Bone marrow (tissue), 2 donors: ENCODE results near the gene CCDC174.
"Not testable (repeated sequence)": the region's sequence is repeated elsewhere in the genome, so short reads cannot be mapped to it uniquely, and the experiment has no call there.

Source experiments
- DNase-seq, 2 donors: peaks; one replicate each; lab custom pipeline; 2025; lab: John Stamatoyannopoulos, UW

The CCDC174 gene

GRCh38 chr3:14651440-14652251, at the start of gene CCDC174:
Gene CCDC174, plus strand, starts transcription at chr3:14651762. Its CDS starts 75 bp downstream, at chr3:14651837.
- peak; percentile 92 to 100 for DNase-seq

- DNase-seq, result no peak
Observed at GRCh38 chr3:14602006-14602803, 49.4 kb upstream of the CCDC174 start.

GRCh38 chr3:14602804-14603644, 48.5 kb upstream of the CCDC174 start:
- DNase-seq, result no peak

- DNase-seq, result no peak
Observed at GRCh38 chr3:14605067-14605466, 46.5 kb upstream of the CCDC174 start.

- no peak for DNase-seq
Observed at GRCh38 chr3:14605744-14606143, 45.8 kb upstream of the CCDC174 start.

GRCh38 chr3:14606669-14607339, 44.8 kb upstream of the CCDC174 start:
- DNase-seq, result no peak

- no peak for DNase-seq
Observed at GRCh38 chr3:14608298-14608697, 43.3 kb upstream of the CCDC174 start.

- DNase-seq, result not testable (repeated sequence)
Observed at GRCh38 chr3:14609058-14609457, 42.5 kb upstream of the CCDC174 start.

GRCh38 chr3:14609506-14609905, 42.1 kb upstream of the CCDC174 start:
- DNase-seq, result no peak

- DNase-seq, result no peak
Observed at GRCh38 chr3:14609941-14610340, 41.6 kb upstream of the CCDC174 start.

GRCh38 chr3:14614189-14614588, 37.4 kb upstream of the CCDC174 start:
- DNase-seq, result no peak

- DNase-seq, result no peak
Observed at GRCh38 chr3:14614862-14615261, 36.7 kb upstream of the CCDC174 start.

- DNase-seq, result no peak
Observed at GRCh38 chr3:14616606-14617507, 34.7 kb upstream of the CCDC174 start.

GRCh38 chr3:14617508-14618023, 34.0 kb upstream of the CCDC174 start:
- no peak for DNase-seq

GRCh38 chr3:14619605-14620004, 32.0 kb upstream of the CCDC174 start:
- DNase-seq, result no peak

- no peak for DNase-seq
Observed at GRCh38 chr3:14620512-14620911, 31.1 kb upstream of the CCDC174 start.

- no peak for DNase-seq
Observed at GRCh38 chr3:14621093-14621492, 30.5 kb upstream of the CCDC174 start.

GRCh38 chr3:14622368-14622767, 29.2 kb upstream of the CCDC174 start:
- no peak for DNase-seq

GRCh38 chr3:14623569-14624051, 28.0 kb upstream of the CCDC174 start:
- DNase-seq, result no peak

GRCh38 chr3:14624498-14624897, 27.1 kb upstream of the CCDC174 start:
- DNase-seq, result no peak
